HG02763 (cell line): ENCODE measurements around the gene SLC29A1.
A peak's percentile ranks its signal among the peaks of the same experiment; 100 is the strongest.
"Not testable (repeated sequence)": the region's sequence is repeated elsewhere in the genome, so short reads cannot be mapped to it uniquely, and the experiment has no call there.

Source experiments
- ATAC-seq: cut with Tn5 transposase; IDR thresholded peaks from one replicate; pipeline ENCODE4 v1.9.1; 2021; ENCODE audit warnings: mild to moderate bottlenecking, moderate library complexity; ENCODE audit not compliant: unreplicated experiment

Gene SLC29A1

GRCh38 chr6:44223319-44224028, at the start of gene SLC29A1:
Gene SLC29A1 (plus strand): TSS chr6:44223595. CDS start chr6:44227314, 3,719 bp downstream.
- ATAC-seq, result peak; percentile 45

- ATAC-seq, result no peak
Measured at GRCh38 chr6:44176130-44176761, 47.1 kb upstream of the SLC29A1 start.

- ATAC-seq, result no peak
Measured at GRCh38 chr6:44176762-44177509, 46.5 kb upstream of the SLC29A1 start.

GRCh38 chr6:44177691-44178423, 45.5 kb upstream of the SLC29A1 start:
- no peak for ATAC-seq

- ATAC-seq, result no peak
Measured at GRCh38 chr6:44178424-44179071, 44.8 kb upstream of the SLC29A1 start.

- ATAC-seq, result no peak
Measured at GRCh38 chr6:44179072-44179536, 44.3 kb upstream of the SLC29A1 start.

- ATAC-seq, result no peak
Measured at GRCh38 chr6:44179648-44180047, 43.7 kb upstream of the SLC29A1 start.

- ATAC-seq, result no peak
Measured at GRCh38 chr6:44180406-44180805, 43.0 kb upstream of the SLC29A1 start.

GRCh38 chr6:44180886-44181285, 42.5 kb upstream of the SLC29A1 start:
- no peak for ATAC-seq

GRCh38 chr6:44181784-44182183, 41.6 kb upstream of the SLC29A1 start:
- ATAC-seq, result not testable (repeated sequence)

- ATAC-seq, result no peak
Measured at GRCh38 chr6:44182911-44183390, 40.4 kb upstream of the SLC29A1 start.

- ATAC-seq, result no peak
Measured at GRCh38 chr6:44183783-44184182, 39.6 kb upstream of the SLC29A1 start.

- not testable (repeated sequence) for ATAC-seq
Measured at GRCh38 chr6:44185356-44185755, 38.0 kb upstream of the SLC29A1 start.

- no peak for ATAC-seq
Measured at GRCh38 chr6:44185953-44186634, 37.3 kb upstream of the SLC29A1 start.

GRCh38 chr6:44186635-44187025, 36.8 kb upstream of the SLC29A1 start:
- ATAC-seq, result no peak

GRCh38 chr6:44188819-44189218, 34.6 kb upstream of the SLC29A1 start:
- no peak for ATAC-seq

GRCh38 chr6:44189257-44189656, 34.1 kb upstream of the SLC29A1 start:
- ATAC-seq, result no peak

GRCh38 chr6:44190715-44191114, 32.7 kb upstream of the SLC29A1 start:
- no peak for ATAC-seq

- ATAC-seq, result no peak
Measured at GRCh38 chr6:44192428-44193041, 30.9 kb upstream of the SLC29A1 start.
